DOHH2 (cell line): ENCODE data around the gene NFKB1.

Source experiments
- EZH2phosphoT487 ChIP-seq: fragments of 200-600 bp; sonication (generic); IDR thresholded peaks from 2 replicates; pipeline ENCODE4 v1.6.1; 2017; ENCODE audit warnings: borderline replicate concordance, mild to moderate bottlenecking, antibody characterized with exemption, low read length, moderate library complexity, mixed read lengths
- TF ChIP-seq, protein P1 (sequence below): fragments of 200-600 bp; sonication (generic); IDR thresholded peaks from one replicate; pipeline ENCODE4 v1.5.1; 2014; ENCODE audit warnings: antibody characterized with exemption, mild to moderate bottlenecking, low read depth, low read length; ENCODE audit not compliant: poor library complexity, severe bottlenecking

DNA sequence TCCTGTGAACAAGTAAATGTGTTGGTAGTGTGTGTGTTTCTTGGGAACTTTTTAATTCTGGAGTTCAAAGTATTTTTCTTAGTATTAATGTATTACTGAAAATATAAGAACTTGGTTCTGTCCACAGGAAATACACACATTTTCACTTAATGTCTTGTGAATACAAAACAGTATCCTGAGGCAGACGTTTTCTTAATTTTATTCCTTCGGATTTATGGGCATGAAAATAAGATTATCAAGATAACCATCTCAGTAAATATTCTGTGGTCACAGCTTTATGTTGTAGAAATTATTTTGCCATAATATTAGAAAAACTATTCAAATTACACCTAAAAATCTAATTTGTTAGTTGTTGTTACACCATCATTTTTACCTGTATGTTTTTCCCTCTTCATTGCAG lies 29.8 kb downstream of the NFKB1 start:
- TF ChIP-seq, protein P1, sequence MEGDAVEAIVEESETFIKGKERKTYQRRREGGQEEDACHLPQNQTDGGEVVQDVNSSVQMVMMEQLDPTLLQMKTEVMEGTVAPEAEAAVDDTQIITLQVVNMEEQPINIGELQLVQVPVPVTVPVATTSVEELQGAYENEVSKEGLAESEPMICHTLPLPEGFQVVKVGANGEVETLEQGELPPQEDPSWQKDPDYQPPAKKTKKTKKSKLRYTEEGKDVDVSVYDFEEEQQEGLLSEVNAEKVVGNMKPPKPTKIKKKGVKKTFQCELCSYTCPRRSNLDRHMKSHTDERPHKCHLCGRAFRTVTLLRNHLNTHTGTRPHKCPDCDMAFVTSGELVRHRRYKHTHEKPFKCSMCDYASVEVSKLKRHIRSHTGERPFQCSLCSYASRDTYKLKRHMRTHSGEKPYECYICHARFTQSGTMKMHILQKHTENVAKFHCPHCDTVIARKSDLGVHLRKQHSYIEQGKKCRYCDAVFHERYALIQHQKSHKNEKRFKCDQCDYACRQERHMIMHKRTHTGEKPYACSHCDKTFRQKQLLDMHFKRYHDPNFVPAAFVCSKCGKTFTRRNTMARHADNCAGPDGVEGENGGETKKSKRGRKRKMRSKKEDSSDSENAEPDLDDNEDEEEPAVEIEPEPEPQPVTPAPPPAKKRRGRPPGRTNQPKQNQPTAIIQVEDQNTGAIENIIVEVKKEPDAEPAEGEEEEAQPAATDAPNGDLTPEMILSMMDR = no peak
- TF ChIP-seq EZH2phosphoT487 = no peak
